ENCODE results near the gene TAS2R42. TPM values are rescaled to one million over a fixed set of nuclear protein-coding genes. Genes with fewer than 3 reads are reported as not detected.

Gene TAS2R42
- total and polyA plus RNA-seq, 2 donors (not counting 1 experiment from before 2014, with no cell fraction given) = not detected

DNA sequence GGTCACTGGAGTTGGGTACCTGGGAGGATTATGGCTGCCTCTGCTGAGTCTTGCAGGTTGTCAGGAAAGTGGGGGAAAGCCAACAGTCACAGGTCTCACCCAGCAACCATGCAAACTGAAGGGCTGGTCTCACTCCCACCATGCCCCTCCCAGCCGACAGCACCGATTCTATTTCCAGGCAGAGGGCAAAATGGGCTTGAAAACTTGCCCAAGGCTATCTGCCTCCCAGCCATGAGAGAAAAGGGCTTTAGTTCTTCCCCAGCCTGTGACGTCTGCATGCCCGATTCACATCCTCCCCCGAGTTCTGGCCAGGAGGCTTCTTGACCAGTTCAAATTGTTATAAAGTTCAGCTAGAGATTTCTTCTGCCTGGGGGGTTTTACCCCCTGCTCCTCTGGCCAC lies 42.4 kb downstream of the TAS2R42 start:
- no peak overlapping the region for H3K9ac ChIP-seq (ENCODE audit: low read length)
- peaks cover 10% of the 10 kb centered on the region for H4K20me1 ChIP-seq (ENCODE audit: control insufficient read depth, insufficient read depth, low read length, poor library complexity, severe bottlenecking)
- POLR2A ChIA-PET = no interaction called here
- TF ChIP-seq EZH2 (IDR thresholded peaks at IDR 0.05; ENCODE audit: borderline replicate concordance, insufficient read depth, low read depth, low read length, poor library complexity, severe bottlenecking) = no peak
- TF ChIP-seq, protein P1, sequence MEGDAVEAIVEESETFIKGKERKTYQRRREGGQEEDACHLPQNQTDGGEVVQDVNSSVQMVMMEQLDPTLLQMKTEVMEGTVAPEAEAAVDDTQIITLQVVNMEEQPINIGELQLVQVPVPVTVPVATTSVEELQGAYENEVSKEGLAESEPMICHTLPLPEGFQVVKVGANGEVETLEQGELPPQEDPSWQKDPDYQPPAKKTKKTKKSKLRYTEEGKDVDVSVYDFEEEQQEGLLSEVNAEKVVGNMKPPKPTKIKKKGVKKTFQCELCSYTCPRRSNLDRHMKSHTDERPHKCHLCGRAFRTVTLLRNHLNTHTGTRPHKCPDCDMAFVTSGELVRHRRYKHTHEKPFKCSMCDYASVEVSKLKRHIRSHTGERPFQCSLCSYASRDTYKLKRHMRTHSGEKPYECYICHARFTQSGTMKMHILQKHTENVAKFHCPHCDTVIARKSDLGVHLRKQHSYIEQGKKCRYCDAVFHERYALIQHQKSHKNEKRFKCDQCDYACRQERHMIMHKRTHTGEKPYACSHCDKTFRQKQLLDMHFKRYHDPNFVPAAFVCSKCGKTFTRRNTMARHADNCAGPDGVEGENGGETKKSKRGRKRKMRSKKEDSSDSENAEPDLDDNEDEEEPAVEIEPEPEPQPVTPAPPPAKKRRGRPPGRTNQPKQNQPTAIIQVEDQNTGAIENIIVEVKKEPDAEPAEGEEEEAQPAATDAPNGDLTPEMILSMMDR (IDR thresholded peaks at IDR 0.05) = no peak
- no peaks in the 10 kb centered on the region for H3K36me3 ChIP-seq (replicated peaks in 1 of 2; ENCODE audit: control extremely low read depth in 1 of 2, control insufficient read depth in 1 of 2, extremely low read depth in 1 of 2, insufficient read depth in 2 of 2, low read length in 1 of 2)
- no peak overlapping the region for H3K4me3 ChIP-seq (ENCODE audit: control extremely low read depth in 1 of 5, extremely low read depth in 1 of 5, insufficient read depth in 1 of 5, low read depth in 2 of 5, low read length in 4 of 5)
- H3K4me1 ChIP-seq (ENCODE audit: control insufficient read depth in 2 of 2, insufficient read depth in 2 of 2, low read length in 2 of 2) = peaks cover 0 to 3% of the 10 kb centered on the region in 2 donors
- no peak overlapping the region for H3K4me3 Mint-ChIP-seq
- H3K4me1 Mint-ChIP-seq = peaks cover 20% of the 10 kb centered on the region
- 100% methylated on average over 4 of the region's 5 CpGs for WGBS (ENCODE audit: insufficient coverage)
- H3K79me2 ChIP-seq (ENCODE audit: control insufficient read depth, insufficient read depth, low read length) = peaks cover 47% of the 10 kb centered on the region
- no peak overlapping the region for H3K27ac Mint-ChIP-seq
- ATAC-seq (ENCODE audit: low read depth) = no peak
- H3K9me3 Mint-ChIP-seq (ENCODE audit: insufficient read depth) = peaks cover 10% of the 10 kb centered on the region
- intact Hi-C loops (cut with micrococcal nuclease) = no loop called here
- no peak overlapping the region for H3K27ac ChIP-seq (ENCODE audit: low read length in 2 of 2)
- H3K9me3 ChIP-seq (ENCODE audit: control extremely low read depth in 1 of 3, control insufficient read depth in 2 of 3, insufficient read depth in 1 of 3, low read length in 2 of 3) = peaks cover 0 to 18% (median 17%) of the 10 kb centered on the region in 3 donors
- DNase-seq = no peak
- no peak overlapping the region for H2AFZ ChIP-seq (ENCODE audit: insufficient read depth, low read depth, low read length, poor library complexity, severe bottlenecking)
- H3K27me3 ChIP-seq (replicated peaks in 1 of 4; ENCODE audit: control extremely low read depth in 1 of 4, control insufficient read depth in 3 of 4, insufficient read depth in 4 of 4, low read length in 3 of 4) = no peaks in the 10 kb centered on the region
- no peak overlapping the region for H3K4me2 ChIP-seq (replicated peaks; ENCODE audit: low read depth, low read length, poor library complexity, severe bottlenecking)
- H3K27me3 Mint-ChIP-seq = no peaks in the 10 kb centered on the region
- CTCF ChIA-PET = no interaction called here

DNA sequence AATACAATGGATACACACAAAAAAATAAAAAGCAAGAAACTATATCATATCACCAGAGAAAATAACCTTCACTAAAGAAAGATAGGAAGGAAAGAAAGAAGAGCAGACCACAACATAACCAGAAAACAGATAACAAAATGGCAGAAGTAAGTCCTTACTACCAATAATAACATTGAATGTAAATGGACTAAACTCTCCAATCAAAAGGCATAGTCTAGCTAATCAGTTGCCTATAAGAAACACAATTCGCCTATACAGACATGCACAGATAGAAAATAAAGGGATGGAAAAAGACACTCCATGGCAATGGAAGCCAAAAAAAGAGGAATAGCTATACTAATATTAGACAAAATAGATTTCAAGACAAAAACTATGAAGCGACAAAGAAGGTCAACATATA lies 43.4 kb downstream of the TAS2R42 start:
- Histone ChIP-seq H4K20me1 (ENCODE audit: control insufficient read depth, insufficient read depth, low read length, poor library complexity, severe bottlenecking) (peaks cover 10% of the 10 kb centered on the region), H3K9me3 (ENCODE audit: control extremely low read depth in 1 of 3, control insufficient read depth in 2 of 3, insufficient read depth in 1 of 3, low read length in 2 of 3) (peaks cover 0 to 18% (median 17%) of the 10 kb centered on the region in 3 donors), H3K4me1 (ENCODE audit: control insufficient read depth in 2 of 2, insufficient read depth in 2 of 2, low read length in 2 of 2) (peaks cover 0 to 3% of the 10 kb centered on the region in 2 donors), H3K79me2 (ENCODE audit: control insufficient read depth, insufficient read depth, low read length) (peaks cover 53% of the 10 kb centered on the region), H3K27ac (ENCODE audit: low read length in 2 of 2) (no peak overlapping the region), H3K9ac (ENCODE audit: low read length) (no peak overlapping the region), H3K4me3 (ENCODE audit: control extremely low read depth in 1 of 5, extremely low read depth in 1 of 5, insufficient read depth in 1 of 5, low read depth in 2 of 5, low read length in 4 of 5) (no peak overlapping the region), H3K36me3 (replicated peaks in 1 of 2; ENCODE audit: control extremely low read depth in 1 of 2, control insufficient read depth in 1 of 2, extremely low read depth in 1 of 2, insufficient read depth in 2 of 2, low read length in 1 of 2) (no peaks in the 10 kb centered on the region), H3K27me3 (replicated peaks in 1 of 4; ENCODE audit: control extremely low read depth in 1 of 4, control insufficient read depth in 3 of 4, insufficient read depth in 4 of 4, low read length in 3 of 4) (no peaks in the 10 kb centered on the region), H2AFZ (ENCODE audit: insufficient read depth, low read depth, low read length, poor library complexity, severe bottlenecking) (no peak overlapping the region), H3K4me2 (replicated peaks; ENCODE audit: low read depth, low read length, poor library complexity, severe bottlenecking) (no peak overlapping the region)
- no CpG with 5 or more reads among the region's 2 CpGs for WGBS (ENCODE audit: insufficient coverage)
- Mint-ChIP-seq H3K4me1 (peaks cover 20% of the 10 kb centered on the region), H3K4me3 (no peak overlapping the region), H3K27me3 (no peaks in the 10 kb centered on the region), H3K27ac (no peak overlapping the region), H3K9me3 (ENCODE audit: insufficient read depth) (peaks cover 10% of the 10 kb centered on the region)
- TF ChIP-seq, protein P1 (IDR thresholded peaks at IDR 0.05) = no peak
- TF ChIP-seq EZH2 (IDR thresholded peaks at IDR 0.05; ENCODE audit: borderline replicate concordance, insufficient read depth, low read depth, low read length, poor library complexity, severe bottlenecking) = no peak
- POLR2A ChIA-PET = no interaction called here
- intact Hi-C loops (cut with micrococcal nuclease) = no loop called here
- ATAC-seq (ENCODE audit: low read depth) (no peak), DNase-seq (no peak)
- CTCF ChIA-PET = no interaction called here

Data from B cell (primary cell).